A549 (cell line): ENCODE results near the gene MOCOS. TPM values are rescaled to one million over a fixed set of nuclear protein-coding genes. Genes with fewer than 3 reads are reported as not detected.

ENCODE experiments used
- ATAC-seq, 2 experiments: fragments of 200-7000 bp in 1 of 2; fragments of >200 bp in 1 of 2; cut with Nextera tagmentation in 1 of 2; cut with Tn5 transposase in 1 of 2; 3 replicates each; pipeline versions ENCODE4 v1.8.0 to v1.9.1; 2018 to 2020; ENCODE audit warnings: mild to moderate bottlenecking in 1 of 2, moderate library complexity in 1 of 2
- CTCF ChIA-PET: fragments of 300-600 bp; sonication (Branson Sonifier 250); formaldehyde crosslinking; extraction: SDS; loops from one replicate; lab custom pipeline; 2021; ENCODE audit warnings: antibody characterized with exemption, inconsistent platforms; lab: Yijun Ruan, JAX
- POLR2A ChIA-PET: fragments of 350-600 bp; formaldehyde crosslinking; extraction: SDS; loops from one replicate; lab custom pipeline; 2021; ENCODE audit warnings: antibody characterized with exemption, inconsistent platforms; lab: Yijun Ruan, JAX
- DNase-seq, 2 experiments: peaks; one replicate each; pipeline versions ENCODE4 v3.0.0 to v3.0.0-alpha.2; 2011 to 2016; ENCODE audit warnings: low read depth in 1 of 2, low spot score in 1 of 2
- FAIRE-seq: peaks from 2 replicates; lab custom pipeline; 2011; peaks lifted over from hg19 to GRCh38; lab: Jason Lieb, UNC
- H3K27ac ChIP-seq, 2 experiments: fragments of >200 bp; sonication (Bioruptor Twin); formaldehyde crosslinking; 3 replicates each; pipeline ENCODE4 v1.5.1; 2016 to 2017
- H3K4me1 ChIP-seq: fragments of >200 bp; sonication (Bioruptor Twin); formaldehyde crosslinking; 3 replicates; pipeline ENCODE4 v1.6.1; 2016
- H3K4me2 ChIP-seq: fragments of >200 bp; sonication (Bioruptor Twin); formaldehyde crosslinking; 3 replicates; pipeline ENCODE4 v1.6.1; 2016
- H3K4me3 ChIP-seq: fragments of >200 bp; sonication (Bioruptor Twin); formaldehyde crosslinking; 3 replicates; pipeline ENCODE4 v1.5.1; 2016
- H3K9me3 ChIP-seq: fragments of >200 bp; sonication (Bioruptor Twin); formaldehyde crosslinking; 3 replicates; pipeline ENCODE4 v1.6.1; 2016
- BHLHE40 ChIP-seq: IDR thresholded peaks from 2 replicates; pipeline ENCODE4 v1.6.1; 2012; ENCODE audit warnings: low read depth, low read length, inconsistent platforms
- CBX2 ChIP-seq: fragments of 200-600 bp; sonication (generic); IDR thresholded peaks from 2 replicates; pipeline ENCODE4 v1.6.1; 2016; ENCODE audit warnings: low read depth, mild to moderate bottlenecking, borderline replicate concordance
- CBX8 ChIP-seq: fragments of 200-600 bp; sonication (generic); IDR thresholded peaks from 2 replicates; pipeline ENCODE4 v1.6.1; 2016
- CHD2 ChIP-seq: fragments of 150-350 bp; IDR thresholded peaks from 2 replicates; pipeline ENCODE4 v1.6.1; 2014; ENCODE audit warnings: low read length; ENCODE audit not compliant: partially characterized antibody
- EHMT2 ChIP-seq: fragments of 200-600 bp; sonication (generic); IDR thresholded peaks from 2 replicates; pipeline ENCODE4 v1.6.1; 2016; ENCODE audit warnings: antibody characterized with exemption, low read depth, mild to moderate bottlenecking, moderate library complexity
- FOSB ChIP-seq: fragments of 250-450 bp; sonication (Bioruptor Pico); IDR thresholded peaks from 2 replicates; pipeline ENCODE4 v1.5.0; 2020; ENCODE audit warnings: mild to moderate bottlenecking, moderate library complexity
- FOSL2 ChIP-seq, 2 experiments: fragments of 450-650 bp in 1 of 2; fragments of >200 bp in 1 of 2; sonication (Bioruptor Twin) in 1 of 2; formaldehyde crosslinking; IDR thresholded peaks; 2 replicates each; pipeline versions ENCODE4 v1.5.0 to v1.6.1; 2016 to 2020; ENCODE audit warnings: mild to moderate bottlenecking in 1 of 2, moderate library complexity in 1 of 2
- FOXS1 ChIP-seq: fragments of 250-450 bp; sonication (Bioruptor Pico); IDR thresholded peaks from 2 replicates; pipeline ENCODE4 v1.5.0; 2020; ENCODE audit warnings: mild to moderate bottlenecking, moderate library complexity
- HES2 ChIP-seq: fragments of >200 bp; sonication (Bioruptor Twin); formaldehyde crosslinking; IDR thresholded peaks from 2 replicates; pipeline ENCODE4 v1.6.1; 2016
- HOXA7 ChIP-seq: fragments of 250-450 bp; sonication (Bioruptor Pico); IDR thresholded peaks from 2 replicates; pipeline ENCODE4 v1.5.0; 2020; ENCODE audit warnings: mild to moderate bottlenecking, moderate library complexity
- HOXB5 ChIP-seq: fragments of 250-450 bp; sonication (Bioruptor Pico); IDR thresholded peaks from 2 replicates; pipeline ENCODE4 v1.5.0; 2020; ENCODE audit warnings: mild to moderate bottlenecking, moderate library complexity
- JUN ChIP-seq, 2 experiments: fragments of >200 bp; sonication (Bioruptor Twin); formaldehyde crosslinking; IDR thresholded peaks; 2 replicates in 1 of 2; 3 replicates in 1 of 2; pipeline ENCODE4 v1.6.1; 2016 to 2017
- JUNB ChIP-seq: fragments of >200 bp; sonication (Bioruptor Twin); formaldehyde crosslinking; IDR thresholded peaks from 2 replicates; pipeline ENCODE4 v1.6.1; 2016
- KDM1A ChIP-seq: fragments of 200-600 bp; sonication (generic); IDR thresholded peaks from 2 replicates; pipeline ENCODE4 v1.6.1; 2016; ENCODE audit warnings: low read depth, mild to moderate bottlenecking
- MAX ChIP-seq: IDR thresholded peaks from 2 replicates; pipeline ENCODE4 v1.6.1; 2012
- MYC ChIP-seq: IDR thresholded peaks from 2 replicates; pipeline ENCODE4 v1.6.1; 2012; ENCODE audit warnings: mild to moderate bottlenecking, inconsistent platforms, low read length, improper control_type of control experiment, borderline replicate concordance
- NFE2L2 ChIP-seq: fragments of 150-350 bp; conservative IDR thresholded peaks from 2 replicates; pipeline ENCODE4 v1.6.1; 2014; ENCODE audit warnings: low read length
- NR3C1 ChIP-seq: fragments of >200 bp; sonication (Bioruptor Twin); formaldehyde crosslinking; IDR thresholded peaks from 3 replicates; pipeline ENCODE4 v1.6.1; 2017
- PBX3 ChIP-seq: IDR thresholded peaks from 2 replicates; pipeline ENCODE4 v1.6.1; 2012
- PHF8 ChIP-seq: fragments of 200-600 bp; sonication (generic); IDR thresholded peaks from 2 replicates; pipeline ENCODE4 v1.6.1; 2016; ENCODE audit warnings: low read depth, mild to moderate bottlenecking, antibody characterized with exemption, moderate library complexity, borderline replicate concordance
- RCOR1 ChIP-seq: fragments of 150-350 bp; IDR thresholded peaks from 2 replicates; pipeline ENCODE4 v1.6.1; 2014; ENCODE audit warnings: antibody characterized with exemption, low read length, low read depth
- USF2 ChIP-seq: fragments of 450-650 bp; IDR thresholded peaks from 2 replicates; pipeline ENCODE4 v1.6.1; 2014; ENCODE audit warnings: antibody characterized with exemption
- ZFP36 ChIP-seq: fragments of 450-650 bp; IDR thresholded peaks from 2 replicates; pipeline ENCODE4 v1.6.1; 2014; ENCODE audit warnings: borderline replicate concordance; ENCODE audit not compliant: partially characterized antibody
- WGBS: methylation state at CpG from one replicate; pipeline ENCODE4 v1.1.6; 2017; ENCODE audit errors: missing lambda C conversion rate; 5-methylcytosine and 5-hydroxymethylcytosine counted together
- polyA plus RNA-seq, 4 experiments: library from polyadenylated mRNA; depleted of rRNA in 3 of 4; stranded (reverse); fragments of >200 nt; fragmentation: RNase III in 1 of 4; extraction: RNeasy Plus Mini Kit Qiagen cat#74134 plus additional on column Dnase treatment in 1 of 4; gene quantifications; 2 replicates in 3 of 4; 3 replicates in 1 of 4; pipeline ENCODE4 v1.2.3, GENCODE V29; 2011 to 2017

The MOCOS gene
- polyA plus RNA-seq, 2 of the 4 experiments (the other 2 are of a cell fraction) = 2.7 to 8.1 TPM

GRCh38 chr18:36303211-36303844 is 116.0 kb downstream of the MOCOS start (continued):
- no peak for TF ChIP-seq PBX3

GRCh38 chr18:36304723-36305122 is 117.4 kb downstream of the MOCOS start:
- 68% methylated on average over 3 of the region's 3 CpGs for WGBS
- no peaks in the 10 kb centered on the region for H3K9me3 ChIP-seq
- peaks cover 11% of the 10 kb centered on the region for H3K4me1 ChIP-seq
- POLR2A ChIA-PET = no interaction called here
- FAIRE-seq = no peak
- ATAC-seq = no peak
- H3K4me2 ChIP-seq = no peak overlapping the region
- H3K4me3 ChIP-seq = no peak overlapping the region
- TF ChIP-seq MAX (no peak), RCOR1 (no peak), NR3C1 (no peak), EHMT2 (no peak)
- CTCF ChIA-PET = no interaction called here
- no peak for DNase-seq
- H3K27ac ChIP-seq = no peak overlapping the region

- WGBS = 17% methylated on average over 2 of the region's 2 CpGs
- POLR2A ChIA-PET = no interaction called here
- ATAC-seq = no peak
- H3K9me3 ChIP-seq = no peaks in the 10 kb centered on the region
- TF ChIP-seq HOXA7 (CRISPR knock-in tag) (no peak), FOXS1 (CRISPR knock-in tag) (no peak), PHF8 (no peak), CBX8 (no peak), NFE2L2 (no peak), HOXB5 (no peak), HES2 (no peak), CBX2 (no peak), KDM1A (no peak), JUN (IDR thresholded peaks at IDR 0.05) (no peak), CHD2 (no peak)
- TF ChIP-seq, all 56 proteins: peak for 0
- CTCF ChIA-PET = interaction anchor here (1.4 kb wide), 1 partner anchor 21 kb away, joined by 3 read pairs; no protein-coding TSS in a partner anchor
- no peak for DNase-seq
- H3K27ac ChIP-seq = no peak overlapping the region
- no peak overlapping the region for H3K4me2 ChIP-seq
- FAIRE-seq = no peak
- peaks cover 15% of the 10 kb centered on the region for H3K4me1 ChIP-seq
- no peak overlapping the region for H3K4me3 ChIP-seq
Observed at GRCh38 chr18:36305375-36305774, 118.1 kb downstream of the MOCOS start.

- CTCF ChIA-PET = no interaction called here
Observed at GRCh38 chr18:36307513-36307912, 120.2 kb downstream of the MOCOS start.

More at GRCh38 chr18:36307513-36307912, 120.2 kb downstream of the MOCOS start:
- no peak overlapping the region for H3K27ac ChIP-seq
- H3K4me2 ChIP-seq = no peak overlapping the region
- H3K4me3 ChIP-seq = no peak overlapping the region
- no peak for ATAC-seq
- POLR2A ChIA-PET = no interaction called here
- no peaks in the 10 kb centered on the region for H3K9me3 ChIP-seq
- TF ChIP-seq ZFP36 = no peak
- TF ChIP-seq FOSL2 (IDR thresholded peaks at IDR 0.05) = no peak
- TF ChIP-seq FOSL2 (CRISPR knock-in tag; IDR thresholded peaks at IDR 0.05) = no peak
- TF ChIP-seq JUNB = no peak
- TF ChIP-seq EHMT2 = no peak
- no peak for TF ChIP-seq USF2
- no peak for TF ChIP-seq HES2
- TF ChIP-seq PHF8 = no peak
- TF ChIP-seq BHLHE40 = no peak
- TF ChIP-seq MYC = no peak
- no peak for TF ChIP-seq FOSB (CRISPR knock-in tag)
- no peak for DNase-seq
- no peak for FAIRE-seq
- H3K4me1 ChIP-seq = peaks cover 15% of the 10 kb centered on the region
